HG03571 (cell line): ENCODE data around the gene NTM.
"Not testable (repeated sequence)": the region's sequence is repeated elsewhere in the genome, so short reads cannot be mapped to it uniquely, and the experiment has no call there.

Source experiments
- ATAC-seq: cut with Tn5 transposase; IDR thresholded peaks from one replicate; pipeline ENCODE4 v1.9.1; 2021; ENCODE audit not compliant: unreplicated experiment

The NTM gene

GRCh38 chr11:132312161-132312560 is 941.7 kb downstream of the NTM start:
- ATAC-seq = no peak

- ATAC-seq = no peak
These were observed 942.3 kb downstream of the NTM start for GRCh38 chr11:132312701-132313111.

GRCh38 chr11:132314911-132315455 is 944.6 kb downstream of the NTM start:
- ATAC-seq = no peak

GRCh38 chr11:132315696-132316095 is 945.3 kb downstream of the NTM start:
- ATAC-seq = no peak

GRCh38 chr11:132318421-132319157 is 948.2 kb downstream of the NTM start:
- no peak for ATAC-seq

- not testable (repeated sequence) for ATAC-seq
These were observed 949.0 kb downstream of the NTM start for GRCh38 chr11:132319419-132319818.

GRCh38 chr11:132330515-132330914 is 960.1 kb downstream of the NTM start:
- ATAC-seq = no peak

- no peak for ATAC-seq
These were observed 962.1 kb downstream of the NTM start for GRCh38 chr11:132332521-132332920.

GRCh38 chr11:132334769-132335280 is 964.4 kb downstream of the NTM start:
- no peak for ATAC-seq

- ATAC-seq = no peak
These were observed 964.9 kb downstream of the NTM start for GRCh38 chr11:132335311-132335710.

- ATAC-seq = no peak
These were observed 966.5 kb downstream of the NTM start for GRCh38 chr11:132336781-132337535.

GRCh38 chr11:132337819-132338416 is 967.5 kb downstream of the NTM start:
- ATAC-seq = no peak

GRCh38 chr11:132342408-132342807 is 972.0 kb downstream of the NTM start:
- no peak for ATAC-seq

- no peak for ATAC-seq
These were observed 973.2 kb downstream of the NTM start for GRCh38 chr11:132343445-132344175.

GRCh38 chr11:132346558-132347148 is 976.2 kb downstream of the NTM start:
- no peak for ATAC-seq

- ATAC-seq = no peak
These were observed 977.0 kb downstream of the NTM start for GRCh38 chr11:132347156-132348090.

- ATAC-seq = no peak
These were observed 979.7 kb downstream of the NTM start for GRCh38 chr11:132349811-132350733.

- no peak for ATAC-seq
These were observed 980.6 kb downstream of the NTM start for GRCh38 chr11:132351050-132351449.
